ENCODE measurements around the gene GALNTL6.

- no peak for TF ChIP-seq BHLHE40 (IDR thresholded peaks at IDR 0.05; ENCODE audit: borderline replicate concordance)
- no peak for TF ChIP-seq FOXM1 (IDR thresholded peaks at IDR 0.05; ENCODE audit: borderline replicate concordance)
- no peak for TF ChIP-seq ARNT (IDR thresholded peaks at IDR 0.05)
- no peak for TF ChIP-seq SP1 (IDR thresholded peaks at IDR 0.05)
- no peak for TF ChIP-seq L3MBTL2 (conservative IDR thresholded peaks at IDR 0.05)
- no peak for TF ChIP-seq ELF4 (IDR thresholded peaks at IDR 0.05)
- TF ChIP-seq LEF1 (IDR thresholded peaks at IDR 0.05; ENCODE audit: borderline replicate concordance): no peak
- no peak for TF ChIP-seq NFRKB (IDR thresholded peaks at IDR 0.05)
- no peak for TF ChIP-seq HDGF (IDR thresholded peaks at IDR 0.05; ENCODE audit: borderline replicate concordance)
- no peak for TF ChIP-seq ZNF384 (IDR thresholded peaks at IDR 0.05)
- no peak for TF ChIP-seq FOXK2 (IDR thresholded peaks at IDR 0.05)
- TF ChIP-seq TARDBP (IDR thresholded peaks at IDR 0.05): no peak
- no peak for TF ChIP-seq SUZ12 (IDR thresholded peaks at IDR 0.05)
- no peak for TF ChIP-seq FOXA1 (IDR thresholded peaks at IDR 0.05)
Measured at GRCh38 chr4:172858731-172859230, 1045.6 kb downstream of the GALNTL6 start.
